Measurements from ENCODE around the gene SLC25A2. TPM values are rescaled to one million over a fixed set of nuclear protein-coding genes. Genes with fewer than 3 reads are reported as not detected.

SLC25A2 gene
- 0.37 and 0.39 TPM in 2 replicates for total RNA-seq

DNA sequence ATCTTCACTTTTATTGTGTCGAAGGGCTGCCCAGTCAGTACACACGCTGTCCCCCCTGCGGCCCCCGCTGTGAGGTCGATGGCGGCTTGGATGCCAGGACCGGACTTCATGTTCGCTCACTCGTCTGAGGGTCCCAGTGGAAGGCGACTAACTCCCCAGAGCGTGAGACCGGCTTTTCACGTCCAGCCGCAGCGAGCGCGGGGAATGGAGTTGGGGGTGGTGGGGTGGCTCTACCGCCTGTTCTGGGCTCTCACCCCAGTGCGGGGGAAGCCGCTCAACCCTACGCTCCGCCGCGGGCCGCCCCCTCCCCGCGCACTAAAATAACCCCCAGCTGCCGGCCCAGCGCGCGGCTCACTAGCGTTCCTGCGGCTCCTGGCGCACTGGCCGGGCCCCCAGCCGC lies at the start of gene SLC25A2:
Gene SLC25A2, minus strand, starts transcription at position 294 of the 400 bp plus-strand sequence. Its CDS starts 184 bp downstream, at position 110.

DNA sequence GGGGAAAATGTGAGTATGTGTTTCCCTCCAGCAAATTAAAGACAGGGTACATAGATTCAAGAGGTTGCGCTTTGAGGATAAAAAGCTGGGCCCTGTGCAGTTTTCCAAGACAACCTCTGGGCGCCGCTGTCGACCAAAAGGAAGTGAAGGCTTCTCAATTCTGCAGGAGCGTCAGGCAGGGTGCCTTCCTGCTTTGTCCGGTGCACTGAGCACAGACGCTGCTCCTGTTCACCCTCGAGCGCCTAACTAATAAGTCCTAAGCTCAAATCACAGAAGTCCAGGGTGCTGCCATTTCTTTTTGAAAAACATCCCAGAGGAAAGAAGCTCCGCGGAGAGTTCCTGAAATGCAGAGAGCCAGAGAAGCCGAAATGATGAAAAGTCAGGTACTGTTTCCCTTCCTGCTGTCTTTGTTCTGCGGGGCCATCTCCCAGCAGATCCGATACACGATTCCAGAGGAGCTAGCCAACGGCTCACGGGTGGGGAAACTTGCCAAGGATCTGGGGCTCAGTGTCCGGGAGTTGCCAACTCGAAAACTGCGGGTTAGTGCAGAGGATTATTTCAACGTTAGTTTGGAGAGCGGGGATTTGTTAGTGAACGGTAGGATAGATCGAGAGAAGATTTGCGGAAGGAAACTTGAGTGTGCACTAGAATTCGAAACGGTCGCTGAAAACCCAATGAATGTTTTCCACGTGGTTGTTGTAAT lies 46.2 kb upstream of the SLC25A2 start, which contains the start of gene PCDHGB1:
Gene PCDHGB1, plus strand, starts transcription at position 183 of the 703 bp plus-strand sequence. Its CDS starts 162 bp downstream, at position 345.

DNA sequence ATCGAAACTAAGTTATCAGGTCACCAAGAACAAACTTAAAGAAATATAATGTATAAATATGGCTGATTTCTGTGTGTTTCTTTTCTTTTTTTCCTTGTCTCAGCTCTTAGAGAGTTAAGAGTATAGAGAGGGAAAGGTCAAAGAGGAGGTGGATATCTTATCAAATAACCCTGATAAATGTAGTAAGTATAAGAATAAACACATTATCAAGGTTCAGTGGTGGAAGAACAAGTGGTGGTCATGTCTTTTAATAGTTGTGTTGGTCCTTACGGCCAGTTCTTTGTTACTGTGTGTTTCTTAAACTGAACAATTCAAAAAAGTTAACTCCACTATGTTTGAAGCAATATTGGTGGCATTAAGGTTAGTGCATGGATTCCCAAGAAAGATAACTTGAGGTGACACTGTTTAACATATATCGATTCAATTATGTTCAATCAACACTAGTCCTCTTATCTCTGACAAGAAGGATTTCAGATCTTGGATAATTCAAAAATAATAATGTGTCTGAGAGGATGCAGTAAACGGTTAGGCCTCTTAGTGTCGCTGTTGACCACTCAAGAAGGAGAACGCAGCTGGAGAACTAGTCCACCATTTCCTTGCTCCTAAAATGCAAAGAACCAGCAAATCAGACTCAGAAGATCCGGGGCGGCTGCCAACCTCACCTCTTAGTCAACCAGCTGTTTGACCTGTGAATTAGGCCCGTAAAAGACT lies 39.5 kb upstream of the SLC25A2 start, which contains the start of gene PCDHGA3:
Gene PCDHGA3, plus strand, starts transcription at position 588 of the 711 bp plus-strand sequence. CDS start 205 bp downstream, outside the sequence.

GRCh38 chr5:141338538-141339306 lies 34.9 kb upstream of the SLC25A2 start, which contains the start of gene PCDHGA2:
Gene PCDHGA2, plus strand, starts transcription at chr5:141338760.

DNA sequence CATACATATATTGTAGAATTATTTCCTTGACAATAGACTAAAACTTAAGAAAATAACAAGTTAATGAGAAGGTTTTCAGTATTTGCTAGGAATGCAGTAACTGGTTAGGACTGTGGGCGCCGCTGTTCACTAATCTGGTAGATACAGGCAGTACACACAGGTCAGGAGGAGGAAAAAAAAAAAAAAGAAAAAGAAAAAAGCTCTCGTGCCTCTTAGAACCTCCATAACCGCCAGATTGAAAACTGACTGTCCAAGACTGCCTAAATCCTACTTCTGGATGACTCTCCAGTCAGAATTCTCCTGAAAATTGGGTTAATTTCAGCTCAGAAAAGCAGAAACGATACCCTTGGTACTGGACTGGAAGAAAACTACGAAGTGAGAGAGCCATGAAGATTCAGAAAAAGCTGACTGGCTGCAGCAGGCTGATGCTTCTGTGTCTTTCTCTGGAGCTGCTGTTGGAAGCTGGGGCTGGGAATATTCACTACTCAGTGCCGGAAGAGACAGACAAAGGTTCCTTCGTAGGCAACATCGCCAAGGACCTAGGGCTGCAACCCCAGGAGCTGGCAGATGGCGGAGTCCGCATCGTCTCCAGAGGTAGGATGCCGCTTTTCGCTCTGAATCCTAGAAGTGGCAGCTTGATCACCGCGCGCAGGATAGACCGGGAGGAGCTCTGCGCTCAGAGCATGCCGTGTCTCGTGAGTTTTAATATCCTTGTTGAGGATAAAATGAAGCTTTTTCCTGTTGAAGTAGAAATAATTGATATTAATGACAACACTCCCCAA lies 26.6 kb upstream of the SLC25A2 start, which contains the start of gene PCDHGA1:
Gene PCDHGA1, plus strand, starts transcription at position 216 of the 782 bp plus-strand sequence.

DNA sequence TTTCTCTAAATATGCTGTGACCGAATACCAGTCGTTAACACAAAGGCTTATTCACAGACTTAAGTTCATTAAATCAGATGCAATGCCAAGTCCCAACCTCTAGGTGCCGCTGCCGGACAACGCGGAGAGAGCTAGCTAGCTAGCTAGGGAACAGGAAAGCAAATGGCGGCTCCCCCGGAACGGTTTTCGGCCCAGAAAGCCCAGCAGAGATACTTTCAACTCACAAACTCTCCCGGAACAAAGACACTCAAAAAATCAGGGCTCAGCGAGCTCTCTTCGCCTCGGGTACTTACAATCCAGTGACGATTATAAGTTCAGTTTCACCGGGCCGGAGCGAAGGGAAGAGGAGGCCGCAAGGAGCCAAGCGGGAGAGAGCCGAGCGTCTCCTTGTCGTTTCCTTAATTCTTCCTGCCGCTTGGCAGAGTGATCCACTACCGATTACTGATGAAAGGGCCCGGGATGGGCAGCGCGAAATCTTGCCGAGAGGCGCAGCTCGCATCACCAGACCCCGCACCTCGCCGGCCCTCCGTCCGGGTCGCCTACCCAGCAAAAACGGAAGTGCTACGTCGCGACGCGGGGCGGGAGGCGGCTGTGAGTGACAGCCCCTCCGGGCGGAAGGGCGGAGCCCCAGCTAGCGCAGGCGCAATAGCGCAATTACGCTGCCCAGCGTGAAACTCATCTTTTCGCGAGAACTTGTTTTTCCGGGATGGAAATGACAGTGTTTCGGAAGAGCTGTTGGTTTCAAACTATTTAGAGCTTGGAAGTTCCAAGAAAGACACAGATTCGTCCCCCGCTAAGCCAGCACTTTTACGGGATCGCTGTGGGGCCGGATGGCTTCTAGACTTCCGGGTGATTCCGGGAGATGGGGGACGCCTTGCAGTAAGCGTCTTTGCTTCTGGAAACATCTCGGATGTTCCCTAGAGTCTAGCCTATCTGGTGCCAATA lies 16.6 kb upstream of the SLC25A2 start, which contains the start of gene TAF7:
Gene TAF7, minus strand, starts transcription at position 560 of the 945 bp plus-strand sequence. CDS start 740 bp downstream, outside the sequence.

Other genes with a start within 250 kb of the SLC25A2 start
- gene PCDHB2, start 209.4 kb downstream of the SLC25A2 start, total RNA-seq, result 0.59 and 1.5 TPM in 2 replicates
- 0.20 and 0.73 TPM in 2 replicates for gene PCDHB3, start 203.6 kb downstream of the SLC25A2 start, total RNA-seq
- 0.37 TPM in 1 of 2 replicates, not detected in the other for gene PCDHB4, start 182.2 kb downstream of the SLC25A2 start, total RNA-seq
- gene PCDHB5, start 168.8 kb downstream of the SLC25A2 start, total RNA-seq, result under 0.01 and 0.20 TPM in 2 replicates
- under 0.01 TPM in 2 replicates for gene PCDHB6, start 154.0 kb downstream of the SLC25A2 start, total RNA-seq
- gene PCDHB7, start 131.4 kb downstream of the SLC25A2 start, total RNA-seq, result 0.37 TPM in 1 of 2 replicates, not detected in the other
- gene PCDHB8, start 126.3 kb downstream of the SLC25A2 start, total RNA-seq, result under 0.01 TPM in 2 replicates
- 0.20 and 0.37 TPM in 2 replicates for gene PCDHB16, start 121.7 kb downstream of the SLC25A2 start, total RNA-seq
- gene PCDHB9, start 116.9 kb downstream of the SLC25A2 start, total RNA-seq, result under 0.01 TPM in 2 replicates
- under 0.01 TPM in 2 replicates for gene PCDHB10, start 111.7 kb downstream of the SLC25A2 start, total RNA-seq
- 0.37 TPM in 1 of 2 replicates, not detected in the other for gene PCDHB11, start 104.4 kb downstream of the SLC25A2 start, total RNA-seq
- gene PCDHB12, start 95.3 kb downstream of the SLC25A2 start, total RNA-seq, result not detected in 2 replicates
- gene PCDHB13, start 90.1 kb downstream of the SLC25A2 start, total RNA-seq, result under 0.01 TPM in 2 replicates
- gene PCDHB14, start 80.7 kb downstream of the SLC25A2 start, total RNA-seq, result under 0.01 and 0.20 TPM in 2 replicates
- gene PCDHB15, start 58.7 kb downstream of the SLC25A2 start, total RNA-seq, result under 0.01 TPM in 1 of 2 replicates, not detected in the other
- gene TAF7, start 16.7 kb upstream of the SLC25A2 start, total RNA-seq, result 33.1 and 40.5 TPM in 2 replicates
- gene PCDHGA1, start 26.5 kb upstream of the SLC25A2 start, total RNA-seq, result 0.37 and 0.59 TPM in 2 replicates
- gene PCDHGA2, start 34.7 kb upstream of the SLC25A2 start, total RNA-seq, result 1.4 and 1.5 TPM in 2 replicates
- 0.73 and 1.2 TPM in 2 replicates for gene PCDHGA3, start 39.8 kb upstream of the SLC25A2 start, total RNA-seq
- 0.73 and 1.2 TPM in 2 replicates for gene PCDHGB1, start 46.0 kb upstream of the SLC25A2 start, total RNA-seq
- gene PCDHGA4, start 51.0 kb upstream of the SLC25A2 start, total RNA-seq, result 1.5 and 3.5 TPM in 2 replicates
- 1.1 and 2.0 TPM in 2 replicates for gene PCDHGB2, start 55.9 kb upstream of the SLC25A2 start, total RNA-seq
- gene PCDHGA5, start 60.1 kb upstream of the SLC25A2 start, total RNA-seq, result 0.73 and 1.2 TPM in 2 replicates
- 2.2 and 2.9 TPM in 2 replicates for gene PCDHGB3, start 66.2 kb upstream of the SLC25A2 start, total RNA-seq
- gene PCDHGA6, start 69.8 kb upstream of the SLC25A2 start, total RNA-seq, result 2.2 and 2.9 TPM in 2 replicates
- gene PCDHGA7, start 78.7 kb upstream of the SLC25A2 start, total RNA-seq, result 1.8 and 2.5 TPM in 2 replicates
- 5.9 and 8.8 TPM in 2 replicates for gene PCDHGB4, start 83.6 kb upstream of the SLC25A2 start, total RNA-seq
- gene PCDHGA8, start 88.6 kb upstream of the SLC25A2 start, total RNA-seq, result 1.5 and 1.8 TPM in 2 replicates
- gene PCDHGB5, start 93.9 kb upstream of the SLC25A2 start, total RNA-seq, result 8.8 and 12.1 TPM in 2 replicates
- gene PCDHGA9, start 98.7 kb upstream of the SLC25A2 start, total RNA-seq, result 2.9 and 4.3 TPM in 2 replicates
- 2.5 and 2.6 TPM in 2 replicates for gene PCDHGB6, start 104.0 kb upstream of the SLC25A2 start, total RNA-seq
- 6.8 and 7.7 TPM in 2 replicates for gene PCDHGA10, start 108.9 kb upstream of the SLC25A2 start, total RNA-seq
- gene PCDHGB7, start 113.6 kb upstream of the SLC25A2 start, total RNA-seq, result 5.9 and 6.6 TPM in 2 replicates
- 11.8 and 13.9 TPM in 2 replicates for gene PCDHGA11, start 117.0 kb upstream of the SLC25A2 start, total RNA-seq
- gene PCDHGA12, start 126.5 kb upstream of the SLC25A2 start, total RNA-seq, result 19.2 and 22.4 TPM in 2 replicates
- gene PCDHGC3, start 171.9 kb upstream of the SLC25A2 start, total RNA-seq, result 50.2 and 61.0 TPM in 2 replicates
- 2.2 and 2.7 TPM in 2 replicates for gene PCDHGC4, start 181.0 kb upstream of the SLC25A2 start, total RNA-seq
- gene PCDHGC5, start 185.0 kb upstream of the SLC25A2 start, total RNA-seq, result 2.2 and 2.9 TPM in 2 replicates

Data from subcutaneous preadipocyte (primary cell).